SK-N-MC (cell line): ENCODE results near the gene AFF3.

Experiments
- EZH2 ChIP-seq: fragments of 200-600 bp; sonication (generic); IDR thresholded peaks from one replicate; pipeline ENCODE4 v1.6.1; 2017; ENCODE audit warnings: antibody characterized with exemption
- FOXP2 ChIP-seq: optimal IDR thresholded peaks from 2 replicates; pipeline ENCODE3; 2011; ENCODE audit warnings: mild to moderate bottlenecking, moderate library complexity; ENCODE audit not compliant: insufficient read depth; ENCODE audit errors: extremely low read length, control extremely low read depth
- POLR2AphosphoS5 ChIP-seq: IDR thresholded peaks from 2 replicates; pipeline ENCODE4 v1.6.1; 2012; ENCODE audit warnings: mild to moderate bottlenecking, low read depth, low read length, borderline replicate concordance

DNA sequence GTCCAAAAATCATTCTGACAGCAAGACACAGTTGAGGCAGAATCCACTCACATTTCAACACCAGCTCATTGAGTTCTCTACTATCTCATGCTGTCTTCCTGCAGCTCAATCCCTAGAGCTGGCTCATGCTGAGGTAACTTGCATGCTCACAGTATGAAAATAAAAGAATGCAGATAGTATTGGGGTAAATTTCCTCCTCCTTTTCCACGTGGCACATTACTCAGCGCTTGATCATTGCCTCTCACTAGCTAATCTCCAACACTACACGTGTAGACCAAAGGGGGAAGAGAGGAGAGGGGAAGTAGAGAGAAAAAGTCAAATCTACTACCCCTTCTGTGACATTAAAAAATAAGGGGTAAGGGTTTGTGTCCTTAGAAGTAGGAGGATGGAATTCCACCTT is 300.6 kb downstream of the AFF3 start:
- TF ChIP-seq EZH2 = no peak
- no peak for TF ChIP-seq POLR2AphosphoS5
- TF ChIP-seq FOXP2 = no peak
